ENCODE results near the gene DACT2.

DNA sequence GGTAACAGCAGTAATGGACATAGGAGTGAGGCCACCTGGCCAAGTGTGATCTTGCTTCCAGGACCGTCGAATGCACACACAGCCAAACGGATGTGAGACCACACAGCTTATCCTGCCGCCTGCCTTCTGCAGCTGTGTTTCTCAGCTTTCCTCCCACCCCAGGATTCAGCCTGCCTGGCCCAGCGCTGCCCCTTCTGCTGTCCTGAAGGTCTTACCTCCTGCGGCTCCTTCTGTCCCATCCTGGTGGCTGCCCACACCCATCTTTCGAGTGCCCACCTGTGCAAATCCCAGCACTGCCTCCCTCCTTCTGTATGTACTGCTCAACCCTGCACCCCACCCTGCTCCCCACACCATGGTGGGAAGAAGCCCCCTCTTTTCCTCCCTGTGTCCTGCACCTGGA is 49.4 kb upstream of the DACT2 start:
- no peak for TF ChIP-seq GATA1 (IDR thresholded peaks at IDR 0.05; ENCODE audit: low read depth, low read length)
- no peak for TF ChIP-seq POLR2A (IDR thresholded peaks at IDR 0.05; ENCODE audit: low read length)
